ENCODE data around the gene MSMO1. TPM values are rescaled to one million over a fixed set of nuclear protein-coding genes. Genes with fewer than 3 reads are reported as not detected.

Gene MSMO1
- total and polyA plus RNA-seq, 2 experiments from 2014 or later: 145 to 272 TPM

- H3K9me2 ChIP-seq (ENCODE audit: insufficient read depth): no peaks in the 10 kb centered on the region
- no peaks in the 10 kb centered on the region for H4K20me1 ChIP-seq (replicated peaks; ENCODE audit: insufficient read depth)
- H3K27ac ChIP-seq (ENCODE audit: low read depth): no peak overlapping the region
- no peaks in the 10 kb centered on the region for H3K4me1 ChIP-seq (ENCODE audit: insufficient read depth)
- H3K79me2 ChIP-seq (replicated peaks; ENCODE audit: insufficient read depth): no peaks in the 10 kb centered on the region
- no peaks in the 10 kb centered on the region for H3K27me3 ChIP-seq (ENCODE audit: insufficient read depth)
- ATAC-seq (no peak), DNase-seq (ENCODE audit: low spot score) (no peak)
- no peaks in the 10 kb centered on the region for H3F3A ChIP-seq (replicated peaks; ENCODE audit: low read depth)
- 0 out of 3 replicates have a peak, but pooled peaks cover 5% of the 10 kb centered on the region for H3K36me3 Mint-ChIP-seq (ENCODE audit: low read depth)
- no peaks in the 10 kb centered on the region for H3K36me3 ChIP-seq (ENCODE audit: insufficient read depth)
- TF ChIP-seq EZH2phosphoT487 (IDR thresholded peaks at IDR 0.05; ENCODE audit: unreplicated experiment) (no peak), ZNF331 (CRISPR knock-in tag; IDR thresholded peaks at IDR 0.05; ENCODE audit: low read depth) (no peak), REST (IDR thresholded peaks at IDR 0.05; ENCODE audit: unreplicated experiment) (no peak), STAT1 (IDR thresholded peaks at IDR 0.05; ENCODE audit: unreplicated experiment) (no peak), JUNB (IDR thresholded peaks at IDR 0.05; ENCODE audit: unreplicated experiment) (no peak), CTCF (conservative IDR thresholded peaks at IDR 0.05; ENCODE audit: low read depth in 2 of 2) (no peak), POLR2AphosphoS5 (IDR thresholded peaks at IDR 0.05; ENCODE audit: low read depth) (no peak), EZH2 (IDR thresholded peaks at IDR 0.05; ENCODE audit: low read depth, unreplicated experiment) (no peak), ZNF114 (CRISPR knock-in tag; IDR thresholded peaks at IDR 0.05) (no peak), NANOG (IDR thresholded peaks at IDR 0.05; ENCODE audit: borderline replicate concordance) (no peak), ETS1 (IDR thresholded peaks at IDR 0.05) (no peak), CREB1 (CRISPR knock-in tag; IDR thresholded peaks at IDR 0.05; ENCODE audit: low read depth) (no peak), ZNF462 (CRISPR knock-in tag; IDR thresholded peaks at IDR 0.05) (no peak)
- no peaks in the 10 kb centered on the region for H3K4me1 Mint-ChIP-seq
- H3K4me3 Mint-ChIP-seq: no peak overlapping the region
- no peak overlapping the region for H3K27ac Mint-ChIP-seq
- no peaks in the 10 kb centered on the region for H3K9me3 Mint-ChIP-seq
- H3K4me2 ChIP-seq: no peak overlapping the region
- H2AFZ ChIP-seq: no peak overlapping the region
- H3K4me3 ChIP-seq: no peak overlapping the region
- H3K27me3 Mint-ChIP-seq (ENCODE audit: insufficient read depth, low read depth, poor library complexity): no peaks in the 10 kb centered on the region
These were observed 24.8 kb upstream of the MSMO1 start for GRCh38 chr4:165302658-165303057.

Measured in GM23338 (cell line).